ENCODE measurements around the gene STAP1.

DNA sequence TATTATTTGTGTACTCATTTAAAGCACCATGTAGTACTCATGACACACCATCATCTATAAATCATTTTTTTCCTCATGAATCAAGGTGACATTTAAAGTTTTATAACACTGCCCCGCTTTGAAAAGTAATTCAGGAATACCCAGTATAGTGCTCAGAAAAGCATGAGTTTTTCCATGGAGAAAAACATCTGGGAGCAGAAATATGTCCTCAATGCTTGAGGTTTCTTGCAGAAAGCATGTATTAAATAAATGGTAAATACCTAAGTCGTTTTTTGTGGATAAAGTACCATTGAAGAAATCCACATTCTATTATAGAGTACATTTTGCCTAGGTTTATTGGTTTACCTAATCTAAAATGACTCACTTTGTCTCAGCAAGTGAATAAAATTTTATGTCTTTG lies 76.2 kb downstream of the STAP1 start:
- TF ChIP-seq, protein P1, sequence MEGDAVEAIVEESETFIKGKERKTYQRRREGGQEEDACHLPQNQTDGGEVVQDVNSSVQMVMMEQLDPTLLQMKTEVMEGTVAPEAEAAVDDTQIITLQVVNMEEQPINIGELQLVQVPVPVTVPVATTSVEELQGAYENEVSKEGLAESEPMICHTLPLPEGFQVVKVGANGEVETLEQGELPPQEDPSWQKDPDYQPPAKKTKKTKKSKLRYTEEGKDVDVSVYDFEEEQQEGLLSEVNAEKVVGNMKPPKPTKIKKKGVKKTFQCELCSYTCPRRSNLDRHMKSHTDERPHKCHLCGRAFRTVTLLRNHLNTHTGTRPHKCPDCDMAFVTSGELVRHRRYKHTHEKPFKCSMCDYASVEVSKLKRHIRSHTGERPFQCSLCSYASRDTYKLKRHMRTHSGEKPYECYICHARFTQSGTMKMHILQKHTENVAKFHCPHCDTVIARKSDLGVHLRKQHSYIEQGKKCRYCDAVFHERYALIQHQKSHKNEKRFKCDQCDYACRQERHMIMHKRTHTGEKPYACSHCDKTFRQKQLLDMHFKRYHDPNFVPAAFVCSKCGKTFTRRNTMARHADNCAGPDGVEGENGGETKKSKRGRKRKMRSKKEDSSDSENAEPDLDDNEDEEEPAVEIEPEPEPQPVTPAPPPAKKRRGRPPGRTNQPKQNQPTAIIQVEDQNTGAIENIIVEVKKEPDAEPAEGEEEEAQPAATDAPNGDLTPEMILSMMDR (IDR thresholded peaks at IDR 0.05), result no peak
- no peak for TF ChIP-seq POLR2A (IDR thresholded peaks at IDR 0.05)
